Stimulated activated memory B cell treated with anti-CD40 and anti-IgM and Interleukin-4, amounts not matched to agents 10 μg/mL and 1 μg/mL and 100 μg/mL, for 72 hours (primary cell): Measurements from ENCODE around the gene OTOP3.

Experiments
- ATAC-seq: fragments of 150-1000 bp; cut with Tn5 transposase; 2 replicates; pipeline ENCODE4 v1.10.0; 2021
- H3K27ac Mint-ChIP-seq: one replicate; pipeline ENCODE4 v1.8.0; 2022; ENCODE audit warnings: mild to moderate bottlenecking, mixed read lengths
- H3K27me3 Mint-ChIP-seq: one replicate; pipeline ENCODE4 v1.8.0; 2022; ENCODE audit warnings: mixed read lengths
- H3K36me3 Mint-ChIP-seq: one replicate; pipeline ENCODE4 v1.8.0; 2022; ENCODE audit warnings: mixed read lengths
- H3K4me1 Mint-ChIP-seq: one replicate; pipeline ENCODE4 v1.8.0; 2022; ENCODE audit warnings: mixed read lengths
- H3K4me3 Mint-ChIP-seq: one replicate; pipeline ENCODE4 v1.8.0; 2022; ENCODE audit warnings: mild to moderate bottlenecking, moderate library complexity, mixed read lengths
- H3K9me3 Mint-ChIP-seq: one replicate; pipeline ENCODE4 v1.8.0; 2022; ENCODE audit warnings: mixed read lengths

Gene OTOP3

GRCh38 chr17:74947041-74947754, 11.5 kb downstream of the OTOP3 start:
- no peak overlapping the region for H3K4me3 Mint-ChIP-seq
- H3K36me3 Mint-ChIP-seq: no peaks in the 10 kb centered on the region
- no peak for ATAC-seq
- H3K27ac Mint-ChIP-seq: no peak overlapping the region
- peaks cover 9% of the 10 kb centered on the region for H3K4me1 Mint-ChIP-seq
- peaks cover 37% of the 10 kb centered on the region for H3K27me3 Mint-ChIP-seq
- no peaks in the 10 kb centered on the region for H3K9me3 Mint-ChIP-seq

- Mint-ChIP-seq H3K27me3 (peaks cover 27% of the 10 kb centered on the region), H3K36me3 (no peaks in the 10 kb centered on the region), H3K4me1 (peaks cover 9% of the 10 kb centered on the region), H3K4me3 (no peak overlapping the region), H3K9me3 (no peaks in the 10 kb centered on the region), H3K27ac (no peak overlapping the region)
- no peak for ATAC-seq
These were observed 13.9 kb downstream of the OTOP3 start for GRCh38 chr17:74949455-74950115.

DNA sequence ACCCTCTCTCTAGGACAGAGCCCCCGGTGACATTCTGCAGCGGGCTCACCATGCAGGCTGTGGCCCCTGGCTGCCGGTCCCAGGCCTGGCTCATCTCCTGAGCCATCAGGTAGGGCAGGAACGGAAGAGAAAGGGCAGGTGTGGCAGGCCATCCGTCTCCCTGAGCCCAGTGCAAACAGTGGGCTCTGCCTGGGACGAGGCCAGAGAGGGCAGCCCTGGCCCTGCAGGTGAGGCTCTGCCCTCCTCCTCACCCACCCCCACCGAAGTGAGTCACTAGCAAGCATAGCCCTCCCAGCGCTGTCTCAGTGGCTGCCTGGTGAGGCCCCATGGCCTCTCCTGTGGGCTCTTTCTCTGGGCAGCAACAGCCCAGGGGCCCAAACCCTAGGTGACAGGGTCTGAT, 14.5 kb downstream of the OTOP3 start:
- no peaks in the 10 kb centered on the region for H3K36me3 Mint-ChIP-seq
- H3K4me3 Mint-ChIP-seq: no peak overlapping the region
- H3K4me1 Mint-ChIP-seq: peaks cover 5% of the 10 kb centered on the region
- no peaks in the 10 kb centered on the region for H3K9me3 Mint-ChIP-seq
- H3K27ac Mint-ChIP-seq: no peak overlapping the region
- ATAC-seq: no peak
- peaks cover 27% of the 10 kb centered on the region for H3K27me3 Mint-ChIP-seq

- no peak for ATAC-seq
- no peak overlapping the region for H3K4me3 Mint-ChIP-seq
- H3K4me1 Mint-ChIP-seq: no peaks in the 10 kb centered on the region
- H3K36me3 Mint-ChIP-seq: no peaks in the 10 kb centered on the region
- H3K27me3 Mint-ChIP-seq: peaks cover 27% of the 10 kb centered on the region
- no peaks in the 10 kb centered on the region for H3K9me3 Mint-ChIP-seq
- no peak overlapping the region for H3K27ac Mint-ChIP-seq
These were observed 15.4 kb downstream of the OTOP3 start for GRCh38 chr17:74951065-74951464.

DNA sequence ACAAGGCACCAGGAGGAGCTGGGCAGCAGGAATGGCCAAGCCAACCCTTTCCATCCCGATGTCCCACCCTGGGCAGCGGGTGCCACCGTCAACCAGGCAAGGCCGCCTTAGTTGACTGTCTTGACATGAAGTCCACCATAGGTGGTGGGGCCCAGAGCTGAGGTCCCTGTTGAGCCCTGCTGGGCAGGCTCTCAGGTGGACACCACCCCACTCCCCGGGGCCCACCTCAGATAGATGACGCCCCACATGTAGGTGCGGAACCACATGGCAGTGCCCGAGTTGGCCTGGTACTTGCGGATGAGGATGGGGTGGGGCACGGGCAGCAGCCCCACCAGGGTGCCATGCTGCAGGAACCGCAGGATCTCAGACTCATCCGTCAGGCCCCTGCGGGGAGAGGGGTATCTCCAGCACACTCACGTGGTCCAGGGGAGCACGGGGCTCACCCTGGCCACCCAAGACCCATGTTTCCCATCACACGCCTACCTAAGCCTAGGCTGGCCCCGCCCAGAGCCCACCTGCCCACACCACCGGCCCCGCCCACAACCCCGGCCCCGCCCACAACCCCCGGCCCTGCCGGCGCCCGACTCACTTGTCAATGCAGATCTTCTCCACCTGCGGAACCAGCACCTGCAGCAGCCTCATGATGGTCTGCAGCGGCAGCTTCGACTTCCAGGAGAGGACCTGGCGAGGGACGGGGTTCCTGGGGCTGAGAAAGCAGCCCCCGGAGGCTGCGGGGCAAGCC, 16.2 kb downstream of the OTOP3 start:
- no peak for ATAC-seq
- Mint-ChIP-seq H3K27ac (no peak overlapping the region), H3K4me3 (no peak overlapping the region), H3K9me3 (no peaks in the 10 kb centered on the region), H3K36me3 (no peaks in the 10 kb centered on the region), H3K4me1 (no peaks in the 10 kb centered on the region), H3K27me3 (peaks cover 27% of the 10 kb centered on the region)

- ATAC-seq: no peak
- Mint-ChIP-seq H3K36me3 (no peaks in the 10 kb centered on the region), H3K4me1 (no peaks in the 10 kb centered on the region), H3K27me3 (peaks cover 26% of the 10 kb centered on the region), H3K4me3 (no peak overlapping the region), H3K9me3 (no peaks in the 10 kb centered on the region), H3K27ac (no peak overlapping the region)
These were observed 16.9 kb downstream of the OTOP3 start for GRCh38 chr17:74952431-74953133.

GRCh38 chr17:74953134-74953687, 17.5 kb downstream of the OTOP3 start:
- Mint-ChIP-seq H3K9me3 (no peaks in the 10 kb centered on the region), H3K27ac (no peak overlapping the region), H3K4me1 (no peaks in the 10 kb centered on the region), H3K27me3 (peaks cover 20% of the 10 kb centered on the region), H3K36me3 (no peaks in the 10 kb centered on the region), H3K4me3 (no peak overlapping the region)
- no peak for ATAC-seq

DNA sequence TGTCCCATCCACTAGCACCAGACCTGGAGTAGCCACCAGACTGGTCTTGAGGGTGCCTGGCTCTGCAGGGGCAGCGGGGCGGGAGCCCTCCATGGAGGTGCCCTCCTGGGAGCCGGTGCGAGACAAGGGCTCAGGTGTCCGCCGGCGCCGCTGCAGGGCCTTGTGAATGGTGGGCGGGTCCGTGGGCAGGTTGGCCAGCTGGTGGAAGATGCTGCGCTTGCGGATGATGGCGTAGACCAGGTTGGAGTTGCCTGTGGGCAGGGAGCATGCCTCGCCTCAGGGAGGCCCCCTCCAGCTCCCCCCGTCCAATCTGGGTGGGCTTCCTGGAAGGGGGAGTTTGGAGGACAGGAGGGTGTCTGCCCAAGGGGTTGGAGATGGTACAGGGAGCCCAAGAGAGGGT, 18.4 kb downstream of the OTOP3 start:
- Mint-ChIP-seq H3K36me3 (no peaks in the 10 kb centered on the region), H3K27ac (no peak overlapping the region), H3K9me3 (no peaks in the 10 kb centered on the region), H3K4me3 (no peak overlapping the region), H3K4me1 (no peaks in the 10 kb centered on the region), H3K27me3 (peaks cover 11% of the 10 kb centered on the region)
- no peak for ATAC-seq

DNA sequence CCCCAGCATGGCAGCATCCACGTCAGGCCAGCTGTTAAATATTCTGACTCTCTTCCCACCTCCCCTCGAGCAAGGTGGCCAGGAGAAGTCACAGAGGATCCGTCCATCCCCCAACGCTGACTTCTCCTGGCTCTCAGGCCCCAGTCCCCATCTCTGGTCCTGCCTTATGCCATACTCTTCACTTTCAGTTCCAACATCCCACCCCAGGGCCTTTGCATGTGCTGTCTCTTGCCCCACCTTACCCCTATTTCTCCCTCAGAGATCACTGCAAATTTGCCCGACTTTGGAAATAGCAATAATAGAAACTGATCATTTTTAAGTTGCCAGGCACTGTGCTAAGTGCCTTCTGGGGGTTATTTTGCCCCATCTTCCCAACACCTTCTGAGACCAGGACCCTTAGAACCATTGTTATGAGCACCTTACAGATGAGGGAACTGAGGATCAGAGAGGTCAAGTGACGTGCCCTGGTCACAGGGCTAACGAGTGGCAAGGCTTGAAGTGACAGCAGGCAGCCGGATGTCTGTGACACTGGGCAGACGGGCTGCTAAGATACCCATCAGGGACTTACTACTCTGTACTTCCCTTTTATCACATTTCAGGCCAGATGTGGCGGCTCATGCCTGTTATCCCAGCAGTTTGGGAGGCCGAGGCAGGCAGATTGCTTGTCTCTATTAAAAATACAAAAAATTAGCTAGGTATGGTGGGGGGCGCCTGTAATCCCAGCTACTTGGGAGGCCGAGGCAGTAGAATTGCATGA, 19.1 kb downstream of the OTOP3 start:
- Mint-ChIP-seq H3K27me3 (peaks cover 10% of the 10 kb centered on the region), H3K9me3 (no peaks in the 10 kb centered on the region), H3K27ac (no peak overlapping the region), H3K4me1 (no peaks in the 10 kb centered on the region), H3K36me3 (no peaks in the 10 kb centered on the region), H3K4me3 (no peak overlapping the region)
- ATAC-seq: no peak

DNA sequence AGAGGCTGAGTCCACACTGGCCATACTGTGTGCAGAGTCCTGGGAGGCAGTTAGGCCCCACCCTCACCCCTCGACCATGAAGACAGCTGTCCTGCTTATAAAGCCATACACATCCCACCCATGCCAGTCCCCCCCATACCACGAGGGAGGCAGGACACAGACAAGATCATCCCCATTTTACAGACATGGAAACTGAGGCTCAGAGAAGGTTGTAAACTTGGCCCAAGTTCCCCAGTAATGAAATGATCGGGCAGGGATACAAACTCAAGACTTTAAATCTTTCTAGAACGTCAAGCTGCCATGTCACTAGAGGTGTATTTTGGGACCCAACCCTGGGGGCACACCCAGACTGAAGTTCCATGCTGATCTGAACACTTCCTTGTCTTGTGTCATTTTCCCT, 20.4 kb downstream of the OTOP3 start:
- no peak overlapping the region for H3K4me3 Mint-ChIP-seq
- H3K36me3 Mint-ChIP-seq: no peaks in the 10 kb centered on the region
- H3K27ac Mint-ChIP-seq: no peak overlapping the region
- H3K4me1 Mint-ChIP-seq: peaks cover 9% of the 10 kb centered on the region
- peaks cover 10% of the 10 kb centered on the region for H3K27me3 Mint-ChIP-seq
- H3K9me3 Mint-ChIP-seq: no peaks in the 10 kb centered on the region
- ATAC-seq: no peak

GRCh38 chr17:74957935-74958740, 22.4 kb downstream of the OTOP3 start:
- peaks cover 14% of the 10 kb centered on the region for H3K4me1 Mint-ChIP-seq
- H3K27me3 Mint-ChIP-seq: peaks cover 10% of the 10 kb centered on the region
- ATAC-seq: peak; percentile 46
- no peaks in the 10 kb centered on the region for H3K9me3 Mint-ChIP-seq
- no peak overlapping the region for H3K27ac Mint-ChIP-seq
- H3K4me3 Mint-ChIP-seq: no peak overlapping the region
- no peaks in the 10 kb centered on the region for H3K36me3 Mint-ChIP-seq

GRCh38 chr17:74959826-74960515, 24.3 kb downstream of the OTOP3 start:
- Mint-ChIP-seq H3K27me3 (peaks cover 2% of the 10 kb centered on the region), H3K36me3 (no peaks in the 10 kb centered on the region), H3K9me3 (no peaks in the 10 kb centered on the region), H3K4me3 (no peak overlapping the region), H3K27ac (no peak overlapping the region), H3K4me1 (peaks cover 14% of the 10 kb centered on the region)
- no peak for ATAC-seq

- ATAC-seq: peak; percentile 71
- peaks cover 8% of the 10 kb centered on the region for H3K27me3 Mint-ChIP-seq
- no peak overlapping the region for H3K4me3 Mint-ChIP-seq
- H3K4me1 Mint-ChIP-seq: peaks cover 14% of the 10 kb centered on the region
- H3K27ac Mint-ChIP-seq: no peak overlapping the region
- no peaks in the 10 kb centered on the region for H3K9me3 Mint-ChIP-seq
- no peaks in the 10 kb centered on the region for H3K36me3 Mint-ChIP-seq
These were observed 25.1 kb downstream of the OTOP3 start for GRCh38 chr17:74960570-74961342.
